ENCODE measurements around the gene TFAP2C. TPM values are rescaled to one million over a fixed set of nuclear protein-coding genes. Genes with fewer than 3 reads are reported as not detected.

The TFAP2C gene
- total RNA-seq, 1 donor from 2014 or later: 2.2 TPM

DNA sequence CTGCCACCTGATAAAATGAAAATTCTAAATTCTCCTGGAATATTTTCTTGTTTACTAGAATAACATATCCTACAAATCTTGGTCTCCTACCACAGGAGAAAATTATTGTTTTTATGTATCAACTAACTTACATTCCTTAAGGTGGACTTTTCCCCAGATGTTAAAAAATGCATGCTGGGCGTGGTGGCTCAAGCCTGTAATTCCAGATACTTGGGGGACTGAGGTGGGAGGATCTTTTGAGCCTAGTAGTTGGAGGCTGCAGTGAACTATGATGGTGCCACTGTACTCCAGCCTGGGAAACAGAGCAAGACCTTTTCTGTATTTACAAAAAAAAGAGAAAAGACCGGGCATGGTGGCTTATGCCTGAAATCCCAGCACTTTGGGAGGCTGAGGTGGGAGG is 27.9 kb upstream of the TFAP2C start:
- Mint-ChIP-seq H3K4me1 (ENCODE audit: low read depth, unreplicated experiment) (no peaks in the 10 kb centered on the region), H3K36me3 (ENCODE audit: low read depth, unreplicated experiment) (no peaks in the 10 kb centered on the region), H3K27ac (ENCODE audit: unreplicated experiment) (no peak overlapping the region), H3K9me3 (ENCODE audit: unreplicated experiment) (no peaks in the 10 kb centered on the region), H3K4me3 (ENCODE audit: unreplicated experiment) (no peak overlapping the region), H3K27me3 (ENCODE audit: low read depth, unreplicated experiment) (peaks cover 10% of the 10 kb centered on the region)
- TF ChIP-seq EZH2 (IDR thresholded peaks at IDR 0.05; ENCODE audit: insufficient read depth, low read length): no peak
- TF ChIP-seq, protein P1, sequence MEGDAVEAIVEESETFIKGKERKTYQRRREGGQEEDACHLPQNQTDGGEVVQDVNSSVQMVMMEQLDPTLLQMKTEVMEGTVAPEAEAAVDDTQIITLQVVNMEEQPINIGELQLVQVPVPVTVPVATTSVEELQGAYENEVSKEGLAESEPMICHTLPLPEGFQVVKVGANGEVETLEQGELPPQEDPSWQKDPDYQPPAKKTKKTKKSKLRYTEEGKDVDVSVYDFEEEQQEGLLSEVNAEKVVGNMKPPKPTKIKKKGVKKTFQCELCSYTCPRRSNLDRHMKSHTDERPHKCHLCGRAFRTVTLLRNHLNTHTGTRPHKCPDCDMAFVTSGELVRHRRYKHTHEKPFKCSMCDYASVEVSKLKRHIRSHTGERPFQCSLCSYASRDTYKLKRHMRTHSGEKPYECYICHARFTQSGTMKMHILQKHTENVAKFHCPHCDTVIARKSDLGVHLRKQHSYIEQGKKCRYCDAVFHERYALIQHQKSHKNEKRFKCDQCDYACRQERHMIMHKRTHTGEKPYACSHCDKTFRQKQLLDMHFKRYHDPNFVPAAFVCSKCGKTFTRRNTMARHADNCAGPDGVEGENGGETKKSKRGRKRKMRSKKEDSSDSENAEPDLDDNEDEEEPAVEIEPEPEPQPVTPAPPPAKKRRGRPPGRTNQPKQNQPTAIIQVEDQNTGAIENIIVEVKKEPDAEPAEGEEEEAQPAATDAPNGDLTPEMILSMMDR (IDR thresholded peaks at IDR 0.05; ENCODE audit: insufficient read depth, low read depth, low read length): no peak
- Histone ChIP-seq H3K4me2 (ENCODE audit: low read length) (no peak overlapping the region), H3K79me2 (ENCODE audit: insufficient read depth, low read length) (no peaks in the 10 kb centered on the region), H3K27me3 (ENCODE audit: insufficient read depth, low read length) (peaks cover 2% of the 10 kb centered on the region), H4K20me1 (ENCODE audit: insufficient read depth, low read length) (no peaks in the 10 kb centered on the region), H3K36me3 (ENCODE audit: insufficient read depth, low read length) (no peaks in the 10 kb centered on the region), H3K27ac (ENCODE audit: low read depth, low read length) (no peak overlapping the region), H3K9me3 (ENCODE audit: insufficient read depth, low read depth, low read length) (no peaks in the 10 kb centered on the region), H3K9ac (ENCODE audit: low read length) (no peak overlapping the region), H2AFZ (ENCODE audit: low read depth, low read length) (no peak overlapping the region), H3K4me3 (ENCODE audit: insufficient read depth, low read depth, low read length) (no peak overlapping the region), H3K4me1 (ENCODE audit: insufficient read depth, low read length) (no peaks in the 10 kb centered on the region)
- FAIRE-seq (no peak), DNase-seq (ENCODE audit: low read depth) (no peak)

GRCh38 chr20:56604673-56605072 is 24.4 kb upstream of the TFAP2C start:
- no peak overlapping the region for H3K27ac ChIP-seq (ENCODE audit: low read depth, low read length)
- no peak overlapping the region for H2AFZ ChIP-seq (ENCODE audit: low read depth, low read length)
- H4K20me1 ChIP-seq (ENCODE audit: insufficient read depth, low read length): no peaks in the 10 kb centered on the region
- peaks cover 5% of the 10 kb centered on the region for H3K27me3 ChIP-seq (ENCODE audit: insufficient read depth, low read length)
- H3K36me3 Mint-ChIP-seq (ENCODE audit: low read depth, unreplicated experiment): no peaks in the 10 kb centered on the region
- no peak overlapping the region for H3K9ac ChIP-seq (ENCODE audit: low read length)
- no peaks in the 10 kb centered on the region for H3K9me3 ChIP-seq (ENCODE audit: insufficient read depth, low read depth, low read length)
- H3K4me1 Mint-ChIP-seq (ENCODE audit: low read depth, unreplicated experiment): no peaks in the 10 kb centered on the region
- H3K36me3 ChIP-seq (ENCODE audit: insufficient read depth, low read length): no peaks in the 10 kb centered on the region
- FAIRE-seq (no peak), DNase-seq (ENCODE audit: low read depth) (no peak)
- TF ChIP-seq, protein P1 (IDR thresholded peaks at IDR 0.05; ENCODE audit: insufficient read depth, low read depth, low read length): no peak
- no peak for TF ChIP-seq EZH2 (IDR thresholded peaks at IDR 0.05; ENCODE audit: insufficient read depth, low read length)
- H3K9me3 Mint-ChIP-seq (ENCODE audit: unreplicated experiment): no peaks in the 10 kb centered on the region
- H3K4me1 ChIP-seq (ENCODE audit: insufficient read depth, low read length): no peaks in the 10 kb centered on the region
- H3K4me3 Mint-ChIP-seq (ENCODE audit: unreplicated experiment): no peak overlapping the region
- no peaks in the 10 kb centered on the region for H3K79me2 ChIP-seq (ENCODE audit: insufficient read depth, low read length)
- no peak overlapping the region for H3K4me2 ChIP-seq (ENCODE audit: low read length)
- no peak overlapping the region for H3K27ac Mint-ChIP-seq (ENCODE audit: unreplicated experiment)
- H3K27me3 Mint-ChIP-seq (ENCODE audit: low read depth, unreplicated experiment): peaks cover 16% of the 10 kb centered on the region
- no peak overlapping the region for H3K4me3 ChIP-seq (ENCODE audit: insufficient read depth, low read depth, low read length)

DNA sequence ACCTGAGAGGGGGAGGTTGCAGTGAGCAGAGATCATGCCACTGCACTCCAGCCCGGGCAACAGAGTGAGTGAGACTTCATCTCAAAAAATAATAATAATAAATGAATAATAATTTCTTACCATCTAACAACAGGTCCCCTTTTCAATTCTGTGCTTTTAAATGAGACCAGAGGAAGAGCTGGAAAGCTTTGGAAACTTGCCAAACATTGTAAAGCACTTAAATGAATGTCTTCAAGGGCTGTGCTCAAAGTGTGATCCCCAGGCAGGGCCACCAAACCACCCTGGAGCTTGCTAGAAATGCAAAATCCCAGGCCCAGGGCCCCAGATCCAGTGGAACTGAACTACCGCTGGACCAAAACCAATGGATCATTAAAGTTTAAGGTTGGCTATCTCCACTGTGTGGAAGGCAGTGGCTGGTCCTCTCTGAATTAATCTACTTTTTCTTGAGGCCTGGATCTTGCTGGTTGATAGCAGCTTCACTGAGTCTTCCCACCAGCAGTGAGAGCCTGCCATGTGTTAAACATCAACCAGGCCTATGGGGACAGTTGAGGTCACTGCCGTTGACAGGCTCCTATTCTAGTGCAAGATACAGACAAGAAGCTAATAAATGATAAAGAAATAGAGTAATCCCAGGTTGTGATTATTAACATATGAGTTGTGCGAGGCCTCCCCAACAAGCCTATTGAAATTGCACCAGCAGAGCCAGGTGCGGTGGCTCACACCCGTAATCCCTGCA is 23.7 kb upstream of the TFAP2C start:
- H3K9me3 ChIP-seq (ENCODE audit: insufficient read depth, low read depth, low read length): no peaks in the 10 kb centered on the region
- DNase-seq (ENCODE audit: low read depth): no peak
- Mint-ChIP-seq H3K4me1 (ENCODE audit: low read depth, unreplicated experiment) (no peaks in the 10 kb centered on the region), H3K36me3 (ENCODE audit: low read depth, unreplicated experiment) (no peaks in the 10 kb centered on the region), H3K9me3 (ENCODE audit: unreplicated experiment) (no peaks in the 10 kb centered on the region), H3K4me3 (ENCODE audit: unreplicated experiment) (no peak overlapping the region), H3K27ac (ENCODE audit: unreplicated experiment) (no peak overlapping the region), H3K27me3 (ENCODE audit: low read depth, unreplicated experiment) (peaks cover 19% of the 10 kb centered on the region)
- no peak overlapping the region for H3K4me3 ChIP-seq (ENCODE audit: insufficient read depth, low read depth, low read length)
- no peak overlapping the region for H2AFZ ChIP-seq (ENCODE audit: low read depth, low read length)
- no peak for FAIRE-seq
- H3K27me3 ChIP-seq (ENCODE audit: insufficient read depth, low read length): peaks cover 5% of the 10 kb centered on the region
- TF ChIP-seq, protein P1 (IDR thresholded peaks at IDR 0.05; ENCODE audit: insufficient read depth, low read depth, low read length): no peak
- no peak for TF ChIP-seq EZH2 (IDR thresholded peaks at IDR 0.05; ENCODE audit: insufficient read depth, low read length)
- no peaks in the 10 kb centered on the region for H3K36me3 ChIP-seq (ENCODE audit: insufficient read depth, low read length)
- no peak overlapping the region for H3K27ac ChIP-seq (ENCODE audit: low read depth, low read length)
- no peak overlapping the region for H3K4me2 ChIP-seq (ENCODE audit: low read length)
- no peaks in the 10 kb centered on the region for H3K79me2 ChIP-seq (ENCODE audit: insufficient read depth, low read length)
- H4K20me1 ChIP-seq (ENCODE audit: insufficient read depth, low read length): no peaks in the 10 kb centered on the region
- no peaks in the 10 kb centered on the region for H3K4me1 ChIP-seq (ENCODE audit: insufficient read depth, low read length)
- no peak overlapping the region for H3K9ac ChIP-seq (ENCODE audit: low read length)

Data from astrocyte (in vitro differentiated cells and primary cell).